Measurements from ENCODE around the gene HSD3B1.
"Not testable (repeated sequence)": the region's sequence is repeated elsewhere in the genome, so short reads cannot be mapped to it uniquely, and the experiment has no call there.

Gene HSD3B1

DNA sequence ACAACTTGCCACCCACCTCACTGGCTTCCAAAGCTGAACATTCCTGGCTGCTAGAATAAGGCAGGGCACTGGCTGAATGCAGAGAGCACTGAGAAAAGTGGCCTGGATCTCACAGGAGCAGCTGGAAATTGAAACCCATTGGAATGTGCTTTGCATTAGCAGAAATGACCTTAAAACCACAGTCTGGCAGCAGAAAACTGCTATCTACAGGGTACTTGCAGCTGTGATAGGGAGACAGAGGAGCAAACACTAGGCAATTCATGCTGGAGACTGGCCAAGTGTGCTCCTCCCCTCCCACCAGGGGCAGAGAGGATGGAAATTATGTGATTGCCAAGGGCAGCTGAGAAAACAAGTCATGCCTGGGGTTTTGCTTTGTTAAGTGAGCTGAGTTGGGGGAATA is 47.2 kb downstream of the HSD3B1 start:
- DNase-seq: no peak

DNA sequence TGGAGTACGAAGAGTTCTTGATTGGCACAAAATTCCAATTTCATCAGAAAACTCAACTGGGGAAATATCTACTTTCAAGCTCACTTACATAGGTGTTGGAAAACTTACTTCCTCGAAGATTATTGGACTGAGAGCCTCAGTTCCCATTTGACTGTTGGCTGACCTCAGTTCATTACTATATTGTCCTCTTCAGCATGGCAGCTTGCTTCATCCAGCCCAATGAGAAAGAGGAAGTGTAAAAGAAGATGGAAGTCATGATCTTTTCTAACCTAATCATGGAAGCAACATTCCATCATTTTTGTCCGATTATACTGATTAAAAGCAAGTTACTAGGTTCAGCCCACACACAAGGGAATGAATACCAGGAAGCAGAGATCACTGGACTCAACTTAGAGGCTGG is 49.4 kb downstream of the HSD3B1 start:
- DNase-seq: peak; percentile 59 to 66

DNA sequence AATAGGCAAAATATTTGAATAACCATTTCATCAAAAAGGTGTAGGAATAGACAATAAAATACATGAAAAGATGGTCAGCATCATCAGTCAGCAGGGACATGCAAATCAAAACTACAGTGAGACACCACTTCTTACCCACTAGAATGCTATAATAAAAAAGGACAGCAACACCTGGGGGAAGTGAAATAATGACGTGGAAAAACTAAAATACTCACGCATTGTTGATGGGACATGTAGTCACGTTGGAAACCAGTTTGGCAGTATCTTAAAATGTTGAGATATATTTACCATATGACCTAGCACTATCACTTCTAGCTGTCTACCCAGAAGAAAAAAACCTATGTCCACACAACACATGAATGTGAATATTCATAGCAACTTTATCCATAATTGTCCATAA is 53.4 kb downstream of the HSD3B1 start:
- not testable (repeated sequence) for DNase-seq

DNA sequence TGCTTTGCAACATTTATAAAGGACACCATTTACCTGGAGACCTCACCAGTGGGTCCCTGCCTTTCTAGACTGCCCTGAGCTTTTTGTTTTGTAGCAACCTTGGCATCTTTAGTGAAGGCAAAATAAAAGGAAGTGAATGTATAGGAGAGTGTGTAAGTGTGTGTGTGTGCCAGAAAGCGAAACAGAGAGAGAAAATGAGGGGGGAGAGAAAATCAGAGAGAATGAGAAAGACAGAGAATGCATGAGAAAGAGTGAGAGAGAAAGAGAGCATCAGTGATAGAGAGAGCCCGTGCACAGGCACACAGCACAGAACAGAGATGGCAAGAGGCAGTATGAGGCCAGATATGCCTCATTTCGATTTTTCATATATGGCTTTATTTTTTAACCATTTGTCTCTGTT is 57.5 kb downstream of the HSD3B1 start:
- no peak for DNase-seq

Measured in inflammatory macrophage (primary cell).